GM12801 (cell line): Measurements from ENCODE around the gene SELENOO.

Experiments used
- TF ChIP-seq, protein P1 (sequence below): IDR thresholded peaks from one replicate; pipeline ENCODE4 v1.5.1; 2011; ENCODE audit warnings: control low read depth; ENCODE audit not compliant: insufficient read length; ENCODE audit errors: extremely low read depth

SELENOO gene, protein sequence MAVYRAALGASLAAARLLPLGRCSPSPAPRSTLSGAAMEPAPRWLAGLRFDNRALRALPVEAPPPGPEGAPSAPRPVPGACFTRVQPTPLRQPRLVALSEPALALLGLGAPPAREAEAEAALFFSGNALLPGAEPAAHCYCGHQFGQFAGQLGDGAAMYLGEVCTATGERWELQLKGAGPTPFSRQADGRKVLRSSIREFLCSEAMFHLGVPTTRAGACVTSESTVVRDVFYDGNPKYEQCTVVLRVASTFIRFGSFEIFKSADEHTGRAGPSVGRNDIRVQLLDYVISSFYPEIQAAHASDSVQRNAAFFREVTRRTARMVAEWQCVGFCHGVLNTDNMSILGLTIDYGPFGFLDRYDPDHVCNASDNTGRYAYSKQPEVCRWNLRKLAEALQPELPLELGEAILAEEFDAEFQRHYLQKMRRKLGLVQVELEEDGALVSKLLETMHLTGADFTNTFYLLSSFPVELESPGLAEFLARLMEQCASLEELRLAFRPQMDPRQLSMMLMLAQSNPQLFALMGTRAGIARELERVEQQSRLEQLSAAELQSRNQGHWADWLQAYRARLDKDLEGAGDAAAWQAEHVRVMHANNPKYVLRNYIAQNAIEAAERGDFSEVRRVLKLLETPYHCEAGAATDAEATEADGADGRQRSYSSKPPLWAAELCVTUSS

DNA sequence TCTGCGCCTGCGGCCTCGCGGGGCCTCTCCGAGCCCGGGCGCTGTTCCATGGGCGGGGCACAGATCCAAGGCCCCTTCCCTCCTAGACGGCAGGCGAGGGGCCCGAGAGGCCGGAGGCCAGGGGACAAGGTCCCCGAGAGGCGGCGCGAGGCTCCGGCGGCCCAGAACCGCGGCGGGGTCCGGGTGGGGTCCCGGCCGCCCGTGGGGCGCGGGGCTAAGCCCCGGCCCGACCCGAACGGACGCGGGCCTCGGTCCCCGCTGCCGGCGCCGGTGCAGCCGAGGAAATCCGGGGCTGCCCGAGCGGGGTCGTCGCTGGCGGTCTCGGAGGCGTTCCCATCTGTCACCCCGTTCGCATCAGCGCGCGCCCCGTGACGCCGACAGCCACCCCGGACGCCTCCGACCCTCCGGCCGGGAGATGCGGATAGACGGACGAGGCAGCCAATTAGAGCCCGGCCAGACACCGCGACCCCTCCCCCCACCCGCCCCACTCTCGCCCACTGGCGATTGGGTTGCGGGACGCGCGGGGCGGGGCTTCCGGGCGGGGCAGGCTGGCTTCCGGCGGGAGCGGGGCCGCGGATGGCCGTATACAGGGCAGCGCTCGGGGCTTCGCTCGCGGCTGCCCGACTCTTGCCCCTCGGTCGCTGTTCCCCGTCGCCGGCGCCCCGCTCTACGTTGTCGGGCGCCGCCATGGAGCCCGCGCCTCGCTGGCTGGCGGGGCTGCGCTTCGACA is at the start of gene SELENOO:
Gene SELENOO, plus strand, starts transcription at position 551 of the 730 bp plus-strand sequence. Its CDS starts 26 bp downstream, at position 577.
- TF ChIP-seq, protein P1, sequence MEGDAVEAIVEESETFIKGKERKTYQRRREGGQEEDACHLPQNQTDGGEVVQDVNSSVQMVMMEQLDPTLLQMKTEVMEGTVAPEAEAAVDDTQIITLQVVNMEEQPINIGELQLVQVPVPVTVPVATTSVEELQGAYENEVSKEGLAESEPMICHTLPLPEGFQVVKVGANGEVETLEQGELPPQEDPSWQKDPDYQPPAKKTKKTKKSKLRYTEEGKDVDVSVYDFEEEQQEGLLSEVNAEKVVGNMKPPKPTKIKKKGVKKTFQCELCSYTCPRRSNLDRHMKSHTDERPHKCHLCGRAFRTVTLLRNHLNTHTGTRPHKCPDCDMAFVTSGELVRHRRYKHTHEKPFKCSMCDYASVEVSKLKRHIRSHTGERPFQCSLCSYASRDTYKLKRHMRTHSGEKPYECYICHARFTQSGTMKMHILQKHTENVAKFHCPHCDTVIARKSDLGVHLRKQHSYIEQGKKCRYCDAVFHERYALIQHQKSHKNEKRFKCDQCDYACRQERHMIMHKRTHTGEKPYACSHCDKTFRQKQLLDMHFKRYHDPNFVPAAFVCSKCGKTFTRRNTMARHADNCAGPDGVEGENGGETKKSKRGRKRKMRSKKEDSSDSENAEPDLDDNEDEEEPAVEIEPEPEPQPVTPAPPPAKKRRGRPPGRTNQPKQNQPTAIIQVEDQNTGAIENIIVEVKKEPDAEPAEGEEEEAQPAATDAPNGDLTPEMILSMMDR: no peak

DNA sequence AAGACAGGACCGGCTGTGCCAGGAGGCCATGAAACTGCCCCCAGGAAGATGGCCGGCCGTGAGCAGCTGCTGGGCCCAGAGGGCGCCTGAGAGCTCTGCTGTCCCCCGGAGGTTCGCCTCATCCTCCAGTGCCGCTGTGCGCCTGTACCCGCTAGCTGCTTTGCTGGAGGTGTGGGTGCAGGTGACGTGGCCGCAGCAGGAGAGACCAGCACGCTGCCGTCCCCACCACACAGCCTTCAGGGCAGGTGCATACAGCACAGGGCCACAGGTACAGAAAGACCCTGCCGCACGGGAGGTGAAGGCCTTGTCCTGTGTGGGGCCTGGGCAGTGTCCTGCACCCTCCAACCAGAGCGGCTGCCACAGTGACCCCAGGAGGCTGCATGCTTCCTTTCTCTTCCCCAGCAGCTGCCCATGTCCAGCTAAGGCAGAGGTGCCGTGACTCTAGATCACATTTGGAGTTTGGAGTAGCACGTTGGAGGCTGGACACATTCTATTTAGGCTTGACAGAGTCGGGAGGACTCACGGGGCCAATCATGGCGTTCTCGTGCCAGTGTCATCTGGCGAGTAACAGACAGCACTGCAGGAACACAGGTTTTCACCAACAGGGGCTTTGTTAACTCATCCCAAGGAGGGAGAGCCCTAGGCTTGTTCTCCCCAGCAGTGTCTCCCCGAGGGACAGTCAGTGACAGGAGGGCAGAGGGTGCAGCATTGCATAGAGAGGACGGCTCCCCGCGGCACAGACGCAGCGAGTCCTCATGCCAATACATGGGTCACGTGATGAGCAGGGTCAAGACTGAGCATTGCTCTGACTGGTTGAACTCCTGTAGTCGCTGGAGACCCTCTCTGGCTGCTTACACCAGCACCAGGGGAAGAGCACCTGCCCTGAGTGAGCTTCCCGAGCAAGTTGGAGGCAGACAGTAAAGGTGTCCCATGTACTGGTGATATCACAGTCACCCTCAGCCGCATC is 49.0 kb upstream of the SELENOO start:
- TF ChIP-seq, protein P1: no peak

DNA sequence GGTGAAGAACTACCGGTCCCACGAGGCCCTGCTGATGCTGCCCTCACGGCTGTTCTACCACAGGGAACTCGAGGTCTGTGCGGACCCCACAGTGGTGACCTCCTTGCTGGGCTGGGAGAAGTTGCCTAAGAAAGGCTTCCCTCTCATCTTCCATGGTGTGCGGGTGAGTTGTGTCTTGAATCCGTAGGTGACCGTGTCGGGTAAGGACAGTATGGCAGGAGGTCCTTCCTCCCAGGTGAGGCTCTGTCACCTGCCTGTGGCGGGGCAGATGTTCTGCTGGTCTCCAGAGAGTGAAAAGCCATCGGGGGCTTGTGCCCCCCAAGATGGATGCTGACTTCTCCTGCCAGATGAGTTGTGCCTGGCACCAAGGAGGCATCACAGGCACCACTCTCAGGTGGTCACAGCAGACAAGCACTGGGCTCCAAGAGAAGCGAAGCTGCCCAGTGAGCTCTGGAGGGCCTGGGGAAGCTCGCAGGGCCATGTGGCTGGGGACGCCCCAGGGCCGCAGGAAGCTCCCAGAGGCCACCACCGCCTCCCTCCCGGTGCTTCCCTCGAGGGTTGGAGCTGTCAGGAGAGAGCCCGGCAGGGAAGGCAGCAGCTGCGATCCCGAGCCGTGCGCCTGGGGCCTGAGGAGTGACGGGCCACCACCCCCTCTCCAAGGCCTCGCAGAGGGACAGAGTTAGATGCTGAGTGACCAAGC is 47.6 kb upstream of the SELENOO start:
- TF ChIP-seq, protein P1: no peak

DNA sequence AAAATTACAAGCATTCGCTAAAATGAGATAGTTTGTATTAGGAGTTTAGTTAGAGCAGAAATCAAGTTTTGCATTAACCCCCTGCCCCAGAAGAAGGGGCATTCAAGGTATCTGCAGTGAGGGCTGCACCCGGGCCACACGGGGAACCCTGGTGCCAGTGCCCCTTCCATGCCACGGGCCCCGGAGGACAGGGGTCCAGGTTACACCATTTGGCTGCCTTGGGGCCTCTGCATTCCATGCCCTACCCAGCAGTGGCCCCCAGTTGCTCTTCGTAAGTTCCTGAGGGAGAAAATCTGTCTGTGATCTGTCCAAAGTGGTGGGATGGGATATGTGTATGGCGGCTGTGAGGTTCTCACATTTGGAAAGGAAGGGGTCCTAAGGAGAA is 47.1 kb upstream of the SELENOO start:
- TF ChIP-seq, protein P1: no peak

DNA sequence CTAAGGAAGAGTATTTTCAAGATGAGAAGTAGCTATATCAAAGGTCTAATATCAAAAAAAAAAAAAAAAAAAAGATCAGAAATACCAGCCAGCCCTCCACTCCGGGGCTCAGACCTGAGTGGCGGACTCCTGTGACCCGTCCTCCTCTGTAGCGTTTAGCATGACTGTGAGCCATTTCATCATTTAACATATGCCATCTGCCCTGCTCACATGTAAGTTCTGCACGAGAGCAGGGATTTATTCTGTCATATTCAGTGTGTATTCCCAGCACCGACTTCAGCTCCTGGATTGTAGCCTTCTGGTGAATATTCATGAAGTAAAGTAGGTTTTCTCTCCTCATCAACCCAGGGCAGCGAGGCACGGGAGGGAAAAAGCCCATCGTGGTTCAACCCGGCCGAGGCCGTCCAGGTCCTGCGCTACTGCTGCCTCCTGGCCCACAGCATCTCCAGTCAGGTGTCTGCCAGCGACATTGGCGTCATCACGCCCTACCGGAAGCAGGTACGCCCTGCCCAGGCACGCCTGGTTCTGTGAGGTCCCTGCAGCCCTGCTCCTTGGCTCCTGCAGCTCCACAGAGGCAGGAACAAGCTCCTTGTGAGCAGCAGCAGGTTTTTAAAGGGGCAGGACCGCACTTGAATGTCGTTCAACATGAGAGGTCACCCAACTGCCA is 43.0 kb upstream of the SELENOO start:
- TF ChIP-seq, protein P1: no peak

DNA sequence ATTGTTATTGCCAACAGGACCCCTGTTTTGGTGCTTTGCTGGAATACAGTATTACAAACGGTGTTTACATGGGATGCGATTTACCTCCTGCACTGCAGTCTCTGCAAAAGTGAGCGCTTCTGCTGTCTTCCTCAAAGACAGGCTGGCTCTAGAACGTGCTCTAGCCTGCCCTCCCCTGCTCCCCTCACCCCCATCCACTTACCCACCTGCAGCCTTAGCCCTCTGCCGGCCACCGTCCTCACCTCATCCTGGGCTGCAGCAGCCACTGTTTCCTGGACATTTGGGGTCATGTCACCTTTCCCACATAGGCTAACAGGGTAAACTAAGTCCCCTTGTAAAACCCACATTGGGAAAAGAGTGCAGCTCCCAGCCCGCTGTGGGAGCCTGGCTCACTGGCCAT is 39.9 kb upstream of the SELENOO start:
- TF ChIP-seq, protein P1: no peak
